HG02588 (cell line): ENCODE data around the gene FNBP1.
A peak's percentile ranks its signal among the peaks of the same experiment; 100 is the strongest.

Experiments
- ATAC-seq: cut with Tn5 transposase; IDR thresholded peaks from one replicate; pipeline ENCODE4 v1.9.1; 2021; ENCODE audit warnings: mild to moderate bottlenecking, moderate library complexity; ENCODE audit not compliant: unreplicated experiment

FNBP1 gene

GRCh38 chr9:129929496-129930125 is 113.4 kb downstream of the FNBP1 start:
- no peak for ATAC-seq

DNA sequence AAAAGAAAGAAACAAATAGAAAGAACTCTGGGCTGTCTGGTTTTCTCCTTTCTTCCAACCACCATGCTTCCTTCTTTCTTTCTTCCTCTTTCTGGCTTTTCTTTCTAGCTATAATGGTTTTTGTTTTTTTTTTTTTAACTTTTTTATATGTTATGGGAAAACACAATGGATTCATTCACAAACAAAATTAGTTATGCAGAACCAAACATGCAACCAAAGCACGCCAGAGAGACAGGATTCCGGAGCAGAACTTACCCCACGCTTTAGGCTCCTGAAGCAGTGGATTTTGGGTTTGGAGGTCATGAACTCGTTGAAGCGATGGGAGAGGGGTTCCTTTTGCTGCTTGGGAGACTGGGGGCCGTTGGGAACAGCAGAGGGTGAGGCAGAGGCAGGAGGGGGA is 119.4 kb downstream of the FNBP1 start:
- ATAC-seq = no peak

DNA sequence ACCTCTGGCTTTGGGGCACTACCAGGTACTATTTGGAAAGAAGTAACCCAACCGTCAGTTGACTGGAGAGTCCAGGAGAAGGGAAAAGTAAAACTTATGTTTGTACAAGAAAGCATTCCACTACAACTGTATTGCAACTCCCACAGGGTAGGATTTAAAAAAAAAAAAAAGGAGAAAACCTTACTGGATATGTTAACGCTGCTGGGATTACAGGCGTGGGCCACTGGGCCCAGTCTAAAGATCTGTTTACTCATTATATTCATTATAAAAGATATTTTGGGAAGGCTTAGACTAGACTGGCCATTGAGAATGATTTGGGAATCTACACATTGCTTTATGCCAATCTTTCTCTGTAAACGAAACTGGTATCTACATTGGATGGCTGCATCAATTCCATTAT is 121.1 kb downstream of the FNBP1 start:
- ATAC-seq = no peak

DNA sequence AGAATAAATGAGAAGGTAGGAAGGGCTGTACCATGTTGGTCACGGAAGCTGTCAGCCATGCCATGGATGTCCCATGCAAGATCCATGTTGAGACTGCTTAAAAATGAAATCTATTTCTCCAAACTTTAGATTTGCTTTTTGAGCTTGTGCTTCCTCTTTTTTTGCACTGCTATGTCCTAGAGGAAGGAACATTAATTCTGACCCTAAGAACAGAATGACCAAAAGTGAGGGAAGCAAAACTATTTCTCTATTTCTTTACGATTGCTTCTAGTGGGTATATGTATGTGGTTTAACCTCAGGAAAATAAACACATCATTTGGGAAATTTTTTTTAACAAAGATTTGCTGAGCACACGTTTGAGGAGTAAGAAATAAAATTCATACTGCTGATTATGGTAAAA is 123.1 kb downstream of the FNBP1 start:
- ATAC-seq = no peak

- ATAC-seq = no peak
These were observed 123.7 kb downstream of the FNBP1 start for GRCh38 chr9:129919277-129919676.

DNA sequence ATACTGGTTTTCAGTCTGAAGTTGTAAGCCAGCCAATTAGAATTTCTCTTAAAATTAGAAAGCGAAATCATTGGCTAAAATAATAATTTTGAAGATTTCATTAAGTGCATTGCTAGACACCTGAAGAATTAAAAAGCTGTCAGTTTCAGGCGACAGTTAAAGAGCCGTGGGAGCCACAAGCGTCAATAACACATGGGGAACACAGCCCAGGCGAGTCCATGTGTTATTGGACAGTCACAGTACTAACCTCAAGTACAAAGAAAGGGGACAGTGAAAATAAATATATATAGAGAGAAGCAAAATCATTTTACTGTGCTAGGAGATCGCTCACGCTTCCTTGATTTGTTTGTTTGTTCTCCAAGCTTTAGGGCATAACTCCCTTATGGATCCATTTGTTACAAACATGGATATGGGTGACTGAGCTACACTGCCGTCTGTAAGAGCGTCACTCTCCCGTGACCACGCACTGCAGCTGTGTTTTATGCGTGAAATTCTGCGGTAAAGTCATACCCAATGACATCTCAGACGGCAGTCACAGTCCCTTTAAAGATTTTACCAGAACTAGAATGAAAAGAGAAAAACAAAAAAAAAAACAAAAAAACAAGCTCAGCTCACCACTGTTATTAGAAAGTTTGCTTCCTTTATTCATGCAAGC is 124.6 kb downstream of the FNBP1 start:
- no peak for ATAC-seq

DNA sequence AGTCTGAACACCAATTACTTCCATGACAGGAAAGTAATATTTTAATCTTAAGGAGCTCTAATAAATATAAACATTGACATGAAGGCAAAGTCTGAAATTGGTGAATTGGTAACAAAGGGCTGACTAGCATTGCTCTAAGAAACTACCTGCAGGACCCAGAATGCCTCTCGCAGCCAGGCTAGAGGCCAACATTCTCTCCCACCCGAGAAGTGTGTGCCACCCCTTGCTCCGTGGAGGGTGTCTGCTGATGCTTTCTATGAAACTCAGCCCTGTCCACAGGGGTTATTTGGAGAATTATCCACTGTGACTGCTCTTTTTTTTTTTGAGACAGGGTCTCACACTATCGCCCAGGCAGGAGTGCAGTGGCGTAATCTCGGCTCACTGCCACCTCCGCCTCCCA is 126.3 kb downstream of the FNBP1 start:
- no peak for ATAC-seq

- no peak for ATAC-seq
These were observed 128.9 kb downstream of the FNBP1 start for GRCh38 chr9:129914051-129914450.

GRCh38 chr9:129910628-129911567 is 132.1 kb downstream of the FNBP1 start:
- no peak for ATAC-seq

DNA sequence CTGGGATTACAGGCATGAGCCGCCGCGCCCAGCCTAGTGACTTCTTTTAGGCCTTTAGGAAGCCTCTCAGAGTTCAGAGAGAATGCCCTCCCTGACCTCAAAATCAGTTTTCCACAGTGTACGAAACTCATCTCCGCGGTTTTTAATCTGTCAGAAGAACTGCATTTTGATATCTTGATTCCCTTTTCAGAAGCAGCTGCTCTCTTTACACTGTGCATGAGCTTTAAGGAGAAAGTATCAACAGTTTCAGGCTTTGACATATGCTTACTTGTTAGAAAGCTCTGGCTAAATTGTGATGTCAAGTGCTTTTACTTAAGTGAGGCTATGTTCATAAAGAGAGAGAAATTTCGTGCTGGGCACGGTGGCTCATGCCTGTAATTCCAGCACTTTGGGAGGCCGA is 133.1 kb downstream of the FNBP1 start:
- ATAC-seq = no peak

DNA sequence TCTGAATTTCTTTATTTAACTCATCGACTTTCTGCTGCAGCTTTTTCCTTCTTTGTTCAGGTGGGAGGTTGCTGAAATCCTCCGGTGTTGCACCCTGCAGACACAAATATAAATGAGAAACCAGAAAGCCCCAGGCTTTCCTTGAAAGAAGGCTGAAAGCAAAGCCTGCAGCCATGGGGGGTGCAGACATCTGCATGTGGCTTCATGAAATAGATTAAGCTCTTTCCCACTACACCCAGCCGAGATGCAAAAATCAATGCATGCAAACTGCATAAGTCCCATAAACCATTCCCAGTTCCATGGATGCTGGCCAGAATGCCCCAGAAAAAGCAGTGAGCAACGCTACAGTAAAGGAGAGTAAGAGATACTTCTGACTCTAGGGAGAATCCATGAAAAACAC is 134.1 kb downstream of the FNBP1 start:
- ATAC-seq = no peak

- no peak for ATAC-seq
These were observed 135.8 kb downstream of the FNBP1 start for GRCh38 chr9:129907201-129907600.

- ATAC-seq = no peak
These were observed 136.7 kb downstream of the FNBP1 start for GRCh38 chr9:129906298-129906697.

- ATAC-seq = no peak
These were observed 138.3 kb downstream of the FNBP1 start for GRCh38 chr9:129904734-129905133.

- no peak for ATAC-seq
These were observed 140.3 kb downstream of the FNBP1 start for GRCh38 chr9:129902740-129903134.

DNA sequence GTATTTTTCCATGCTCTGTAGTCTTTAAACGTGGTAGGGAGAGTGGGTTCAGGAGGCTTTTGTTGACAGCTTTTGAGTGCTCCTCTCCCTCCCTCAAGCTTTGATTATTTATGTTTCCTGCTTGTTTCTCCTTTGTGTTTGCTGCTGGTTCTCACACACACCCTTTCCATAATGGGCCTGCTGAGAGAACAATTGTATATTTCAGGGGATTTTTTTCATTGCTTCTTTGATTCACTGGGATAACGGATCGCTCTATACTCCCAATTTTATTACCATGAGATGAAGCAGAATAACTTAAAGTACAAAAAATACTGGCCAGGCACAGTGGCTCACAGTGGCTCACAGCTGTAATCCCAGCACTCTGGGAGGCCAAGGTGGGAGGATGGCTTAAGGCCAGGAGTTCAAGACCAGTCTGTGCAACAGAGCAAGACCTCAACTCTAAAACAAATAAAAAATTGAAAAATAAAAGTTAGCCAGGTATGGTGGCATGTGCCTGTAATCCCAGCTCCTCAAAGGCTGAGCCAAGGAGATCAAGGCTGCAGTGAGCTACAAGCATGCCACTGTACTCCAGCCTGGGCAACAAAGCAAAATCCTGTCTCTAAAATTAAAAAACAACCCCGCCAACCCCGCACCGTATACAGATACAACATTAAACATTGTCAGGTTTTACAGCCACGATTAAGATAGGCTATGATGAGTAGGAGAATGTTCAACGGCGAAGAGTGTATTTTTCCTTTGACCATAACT is 140.8 kb downstream of the FNBP1 start:
- no peak for ATAC-seq

GRCh38 chr9:129900263-129901027 is 142.5 kb downstream of the FNBP1 start:
- ATAC-seq = peak; percentile 85

DNA sequence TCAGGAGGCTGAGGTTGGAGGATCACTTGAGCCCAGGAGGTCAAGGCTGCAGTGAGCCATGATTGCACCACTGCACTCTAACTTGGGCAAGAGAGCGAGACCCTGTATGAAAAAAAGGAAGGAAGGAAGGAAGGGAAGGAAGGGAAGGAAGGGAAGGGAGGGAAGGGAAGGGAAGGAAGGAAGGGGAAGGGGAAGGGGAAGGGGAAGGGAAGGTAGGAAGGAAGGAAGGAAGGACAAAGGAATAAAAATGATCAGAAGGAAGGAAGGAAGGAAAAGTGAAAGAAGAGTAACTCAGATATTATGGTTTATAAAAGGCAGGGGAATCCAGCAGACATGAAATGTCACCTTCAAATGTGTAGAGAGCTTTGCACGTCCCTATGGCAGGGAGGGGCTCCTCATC is 143.4 kb downstream of the FNBP1 start:
- no peak for ATAC-seq

DNA sequence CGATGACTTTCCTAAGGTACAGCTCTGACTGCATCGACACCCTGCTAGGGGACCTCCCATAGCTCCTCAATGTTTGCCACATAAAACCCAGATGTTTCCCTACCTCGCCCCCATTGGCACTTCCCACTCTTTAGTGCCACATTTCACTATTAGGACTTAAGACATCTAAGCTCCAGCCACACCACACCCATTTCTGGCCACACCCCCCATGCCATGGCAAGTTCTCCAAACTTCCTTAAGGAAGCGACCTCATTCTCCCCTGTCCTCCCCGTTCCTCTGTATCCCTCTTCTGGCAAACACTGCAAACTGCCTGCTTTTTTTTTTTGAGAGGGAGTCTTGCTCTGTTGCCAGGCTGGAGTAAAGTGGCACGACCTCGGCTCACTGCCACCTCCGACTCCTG is 144.8 kb downstream of the FNBP1 start:
- no peak for ATAC-seq

DNA sequence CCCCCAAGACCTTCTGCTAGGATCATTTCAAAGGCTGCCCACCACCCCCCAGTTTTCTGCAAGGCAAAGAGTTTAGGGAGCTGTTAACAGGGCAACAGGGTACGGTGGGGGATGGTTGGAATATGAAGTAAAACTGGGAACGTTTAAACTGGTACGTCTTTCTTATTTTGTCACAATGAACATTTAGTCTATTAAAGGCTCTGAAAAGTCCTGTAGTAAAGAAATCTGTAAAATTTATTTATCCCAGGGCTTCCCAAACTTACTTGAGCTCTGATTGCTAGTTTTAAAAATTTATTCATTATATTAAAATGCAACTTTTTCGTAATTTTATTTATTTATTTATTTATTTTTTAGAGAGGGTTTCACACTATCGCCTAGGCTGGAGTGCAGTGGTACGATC is 145.7 kb downstream of the FNBP1 start:
- no peak for ATAC-seq
